K562 treated with DMSO at 1 percent for 48 hours (cell line): ENCODE results near the gene PARP8. TPM values are rescaled to one million over a fixed set of nuclear protein-coding genes. Genes with fewer than 3 reads are reported as not detected.

Experiments
- total RNA-seq: library from RNA; unstranded; fragments of 300-600 nt; gene quantifications from 2 replicates; pipeline ENCODE4 v1.2.3, GENCODE V29; 2022; ENCODE audit warnings: low replicate concordance; ENCODE audit errors: extremely low read depth

Gene PARP8
- total RNA-seq: not detected in 2 replicates

GRCh38 chr5:50666261-50667022 lies at the start of gene PARP8:
PARP8 (plus strand) TSS chr5:50666637; CDS start chr5:50667096, 459 bp downstream.

Other genes starting within 250 kb of the PARP8 start
- gene EMB, start 225.3 kb upstream of the PARP8 start, total RNA-seq: not detected in 2 replicates